Measurements from ENCODE around the gene INSYN2A. TPM values are rescaled to one million over a fixed set of nuclear protein-coding genes. Genes with fewer than 3 reads are reported as not detected.

Gene INSYN2A
- total and polyA plus RNA-seq, 9 of the 15 experiments (the other 6 are each of a cell fraction or from before 2014, with no cell fraction given), result not detected

DNA sequence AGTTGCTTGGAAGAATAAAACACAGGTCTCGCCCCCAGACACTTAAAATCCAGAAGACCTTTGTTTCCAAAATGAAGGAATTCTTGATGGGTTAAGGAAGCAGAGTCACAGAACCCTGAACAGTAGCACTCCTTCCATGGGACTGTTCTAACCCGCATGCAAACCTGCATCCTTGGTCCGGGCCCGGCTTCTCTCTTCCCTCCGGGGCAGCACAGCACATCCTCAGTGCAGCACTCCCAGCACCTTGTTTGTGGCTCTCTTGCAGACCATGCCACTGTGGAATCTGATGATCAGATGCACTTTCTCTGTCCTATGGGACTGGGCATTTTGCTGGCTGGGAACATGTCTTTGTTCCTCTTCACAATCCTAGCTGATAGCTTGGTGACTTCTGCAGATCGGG lies 33.5 kb downstream of the INSYN2A start:
- ATAC-seq (no peak), FAIRE-seq (no peak), DNase-seq (ENCODE audit: extremely low read depth in 1 of 4, low spot score in 3 of 4) (no peak)
- Histone ChIP-seq H3K4me2 (ENCODE audit: insufficient read depth, low read length) (no peak overlapping the region), H3K9me3 (replicated peaks; ENCODE audit: control insufficient read depth, insufficient read depth, low read depth, low read length) (no peaks in the 10 kb centered on the region), H3K79me2 (ENCODE audit: control insufficient read depth, insufficient read depth, low read length) (no peaks in the 10 kb centered on the region), H4K20me1 (replicated peaks; ENCODE audit: control insufficient read depth, insufficient read depth, low read length) (no peaks in the 10 kb centered on the region), H3K27ac (ENCODE audit: extremely low read depth, low read depth, low read length) (no peak overlapping the region), H3K9ac (ENCODE audit: insufficient read depth in 1 of 2, low read depth in 2 of 2, low read length in 2 of 2) (no peak overlapping the region), H3K4me3 (no peak overlapping the region), H3K9me1 (ENCODE audit: control insufficient read depth, insufficient read depth, low read length) (no peaks in the 10 kb centered on the region), H3K4me1 (replicated peaks in 1 of 2; ENCODE audit: control insufficient read depth in 2 of 2, insufficient read depth in 2 of 2, low read length in 2 of 2) (no peaks in the 10 kb centered on the region), H2AFZ (ENCODE audit: low read depth, low read length) (no peak overlapping the region), H3K27me3 (ENCODE audit: control insufficient read depth in 2 of 2, insufficient read depth in 2 of 2, low read length in 2 of 2) (no peaks in the 10 kb centered on the region), H3K36me3 (ENCODE audit: control insufficient read depth, insufficient read depth, low read length) (no peaks in the 10 kb centered on the region)
- CTCF ChIA-PET (ENCODE audit: low intra/inter-chr PET ratio), result no interaction called here
- BruUV-seq (replicated peaks), result no TSS peak
- TF ChIP-seq, protein P1, sequence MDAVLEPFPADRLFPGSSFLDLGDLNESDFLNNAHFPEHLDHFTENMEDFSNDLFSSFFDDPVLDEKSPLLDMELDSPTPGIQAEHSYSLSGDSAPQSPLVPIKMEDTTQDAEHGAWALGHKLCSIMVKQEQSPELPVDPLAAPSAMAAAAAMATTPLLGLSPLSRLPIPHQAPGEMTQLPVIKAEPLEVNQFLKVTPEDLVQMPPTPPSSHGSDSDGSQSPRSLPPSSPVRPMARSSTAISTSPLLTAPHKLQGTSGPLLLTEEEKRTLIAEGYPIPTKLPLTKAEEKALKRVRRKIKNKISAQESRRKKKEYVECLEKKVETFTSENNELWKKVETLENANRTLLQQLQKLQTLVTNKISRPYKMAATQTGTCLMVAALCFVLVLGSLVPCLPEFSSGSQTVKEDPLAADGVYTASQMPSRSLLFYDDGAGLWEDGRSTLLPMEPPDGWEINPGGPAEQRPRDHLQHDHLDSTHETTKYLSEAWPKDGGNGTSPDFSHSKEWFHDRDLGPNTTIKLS (IDR thresholded peaks at IDR 0.05; ENCODE audit: borderline replicate concordance, low read depth), result no peak
- TF ChIP-seq CHD1 (IDR thresholded peaks at IDR 0.05; ENCODE audit: low read length) (no peak), ZNF24 (IDR thresholded peaks at IDR 0.05) (no peak), PHB2 (IDR thresholded peaks at IDR 0.05; ENCODE audit: low read depth) (no peak), MEF2A (IDR thresholded peaks at IDR 0.05; ENCODE audit: control insufficient read depth, low read depth, low read length) (no peak), ZNF175 (CRISPR knock-in tag; IDR thresholded peaks at IDR 0.05; ENCODE audit: low read depth) (no peak), RBM15 (IDR thresholded peaks at IDR 0.05; ENCODE audit: insufficient read depth, low read length) (no peak), KLF16 (IDR thresholded peaks at IDR 0.05) (no peak), ZNF586 (CRISPR knock-in tag; conservative IDR thresholded peaks at IDR 0.05) (no peak), SUPT5H (IDR thresholded peaks at IDR 0.05) (no peak), BRD4 (IDR thresholded peaks at IDR 0.05) (no peak), EHMT2 (IDR thresholded peaks at IDR 0.05) (no peak), USF1 (CRISPR knock-in tag; IDR thresholded peaks at IDR 0.05) (no peak)
- intact Hi-C loops (cut with micrococcal nuclease), result no loop called here
- POLR2A ChIA-PET, result interaction anchor here (0.6 kb wide), 1 partner anchor 188 kb away, joined by 3 read pairs; no protein-coding TSS in a partner anchor
- WGBS (ENCODE audit: insufficient coverage, low coverage, missing lambda C conversion rate), result 3% methylated on average over 5 of the region's 6 CpGs
- in situ Hi-C loops (cut with MboI), result no loop called here
